Uterus (tissue), 2 donors: ENCODE measurements around the gene TBK1.

Source experiments
- CTCF ChIP-seq, 4 experiments: fragments of 200-600 bp in 2 of 4; fragments of 450-650 bp in 2 of 4; sonication (generic) in 2 of 4; IDR thresholded peaks; one replicate each; pipeline ENCODE4 v1.5.1; 2016 to 2019; ENCODE audit warnings: antibody characterized with exemption in 4 of 4, mild to moderate bottlenecking in 2 of 4, moderate library complexity in 1 of 4
- POLR2A ChIP-seq, 2 donors: fragments of 450-650 bp; IDR thresholded peaks; one replicate each; pipeline ENCODE4 v1.6.1; 2016; ENCODE audit warnings: antibody characterized with exemption in 2 of 2, mild to moderate bottlenecking in 1 of 2, moderate library complexity in 1 of 2

GRCh38 chr12:64402181-64402580, 49.7 kb upstream of the TBK1 start:
- TF ChIP-seq CTCF (IDR thresholded peaks at IDR 0.05): no peak
- TF ChIP-seq POLR2A (IDR thresholded peaks at IDR 0.05): no peak
